ENCODE measurements around the gene TMEM238. TPM values are rescaled to one million over a fixed set of nuclear protein-coding genes. Genes with fewer than 3 reads are reported as not detected.
A peak's percentile ranks its signal among the peaks of the same experiment; 100 is the strongest.

TMEM238 gene
- total and polyA plus RNA-seq, 2 donors from 2014 or later = 8.1 to 24.3 TPM

- no peak for FAIRE-seq
- H3K27me3 ChIP-seq (ENCODE audit: control insufficient read depth, insufficient read depth, low read length) = peaks cover 15% of the 10 kb centered on the region
Measured at GRCh38 chr19:55352549-55353145, 31.4 kb downstream of the TMEM238 start.

DNA sequence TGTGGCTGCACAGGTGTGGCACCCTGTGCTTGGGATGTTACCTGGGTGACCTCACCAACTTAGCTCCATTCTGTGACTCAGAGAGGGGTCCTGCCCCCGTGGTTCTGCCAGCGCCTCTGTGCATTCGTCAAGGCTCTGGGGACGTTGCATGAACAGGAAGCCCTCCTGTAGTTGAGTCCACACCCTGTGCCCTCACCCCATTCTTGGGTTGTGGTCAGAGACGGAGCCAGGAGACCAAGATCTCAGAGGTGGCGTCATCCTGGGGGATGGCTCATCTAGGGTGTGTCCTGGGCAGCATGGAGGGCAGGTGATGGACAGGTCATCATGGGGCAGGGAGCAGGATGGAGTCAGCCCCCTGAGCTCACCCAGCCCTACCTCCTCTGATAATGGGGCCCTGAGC, 32.1 kb downstream of the TMEM238 start:
- Histone ChIP-seq H3K4me1 (ENCODE audit: control insufficient read depth in 2 of 3, insufficient read depth in 2 of 3, low read depth in 1 of 3, low read length in 3 of 3) (peaks cover 0 to 6% (median 0%) of the 10 kb centered on the region in 3 donors), H3K9ac (ENCODE audit: low read length in 3 of 3) (no peak overlapping the region), H3K27me3 (ENCODE audit: control insufficient read depth, insufficient read depth, low read length) (peaks cover 15% of the 10 kb centered on the region), H3K27ac (ENCODE audit: low read depth in 2 of 2, low read length in 2 of 2) (no peak overlapping the region), H3K9me3 (ENCODE audit: control insufficient read depth in 2 of 3, insufficient read depth in 1 of 3, low read length in 3 of 3) (no peaks in the 10 kb centered on the region), H3K4me3 (ENCODE audit: low read length in 3 of 3) (no peak overlapping the region), H3K36me3 (ENCODE audit: control insufficient read depth in 2 of 3, insufficient read depth in 3 of 3, low read length in 3 of 3) (no peaks in the 10 kb centered on the region)
- TF ChIP-seq, protein P1, sequence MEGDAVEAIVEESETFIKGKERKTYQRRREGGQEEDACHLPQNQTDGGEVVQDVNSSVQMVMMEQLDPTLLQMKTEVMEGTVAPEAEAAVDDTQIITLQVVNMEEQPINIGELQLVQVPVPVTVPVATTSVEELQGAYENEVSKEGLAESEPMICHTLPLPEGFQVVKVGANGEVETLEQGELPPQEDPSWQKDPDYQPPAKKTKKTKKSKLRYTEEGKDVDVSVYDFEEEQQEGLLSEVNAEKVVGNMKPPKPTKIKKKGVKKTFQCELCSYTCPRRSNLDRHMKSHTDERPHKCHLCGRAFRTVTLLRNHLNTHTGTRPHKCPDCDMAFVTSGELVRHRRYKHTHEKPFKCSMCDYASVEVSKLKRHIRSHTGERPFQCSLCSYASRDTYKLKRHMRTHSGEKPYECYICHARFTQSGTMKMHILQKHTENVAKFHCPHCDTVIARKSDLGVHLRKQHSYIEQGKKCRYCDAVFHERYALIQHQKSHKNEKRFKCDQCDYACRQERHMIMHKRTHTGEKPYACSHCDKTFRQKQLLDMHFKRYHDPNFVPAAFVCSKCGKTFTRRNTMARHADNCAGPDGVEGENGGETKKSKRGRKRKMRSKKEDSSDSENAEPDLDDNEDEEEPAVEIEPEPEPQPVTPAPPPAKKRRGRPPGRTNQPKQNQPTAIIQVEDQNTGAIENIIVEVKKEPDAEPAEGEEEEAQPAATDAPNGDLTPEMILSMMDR (IDR thresholded peaks at IDR 0.05; ENCODE audit: borderline replicate concordance, extremely low read depth, insufficient read depth) = no peak
- intact Hi-C loops (cut with DNase I) = no loop called here
- DNase-seq = peak in 1 of 5 donors; percentile 35
- FAIRE-seq = no peak

More at GRCh38 chr19:55352549-55353145, 31.4 kb downstream of the TMEM238 start:
- Histone ChIP-seq H3K4me3 (ENCODE audit: low read length in 3 of 3) (no peak overlapping the region), H3K27ac (ENCODE audit: low read depth in 2 of 2, low read length in 2 of 2) (no peak overlapping the region), H3K36me3 (ENCODE audit: control insufficient read depth in 2 of 3, insufficient read depth in 3 of 3, low read length in 3 of 3) (no peaks in the 10 kb centered on the region), H3K9ac (ENCODE audit: low read length in 3 of 3) (no peak overlapping the region), H3K9me3 (ENCODE audit: control insufficient read depth in 2 of 3, insufficient read depth in 1 of 3, low read length in 3 of 3) (no peaks in the 10 kb centered on the region), H3K4me1 (ENCODE audit: control insufficient read depth in 2 of 3, insufficient read depth in 2 of 3, low read depth in 1 of 3, low read length in 3 of 3) (peaks cover 0 to 6% (median 0%) of the 10 kb centered on the region in 3 donors)
- TF ChIP-seq, protein P1 (IDR thresholded peaks at IDR 0.05; ENCODE audit: borderline replicate concordance, extremely low read depth, insufficient read depth) = no peak
- intact Hi-C loops (cut with DNase I) = no loop called here
- no peak for DNase-seq

GRCh38 chr19:55350620-55351315, 33.3 kb downstream of the TMEM238 start:
- no peaks in the 10 kb centered on the region for H3K9me3 ChIP-seq (ENCODE audit: control insufficient read depth in 2 of 3, insufficient read depth in 1 of 3, low read length in 3 of 3)
- intact Hi-C loops (cut with DNase I) = no loop called here
- no peak overlapping the region for H3K4me3 ChIP-seq (ENCODE audit: low read length in 3 of 3)
- H3K4me1 ChIP-seq (ENCODE audit: control insufficient read depth in 2 of 3, insufficient read depth in 2 of 3, low read depth in 1 of 3, low read length in 3 of 3) = peaks cover 0 to 6% (median 0%) of the 10 kb centered on the region in 3 donors
- FAIRE-seq (no peak), DNase-seq (peak in 1 of 5 donors; percentile 31)
- TF ChIP-seq, protein P1 (IDR thresholded peaks at IDR 0.05; ENCODE audit: borderline replicate concordance, extremely low read depth, insufficient read depth) = no peak
- peaks cover 15% of the 10 kb centered on the region for H3K27me3 ChIP-seq (ENCODE audit: control insufficient read depth, insufficient read depth, low read length)
- no peak overlapping the region for H3K9ac ChIP-seq (ENCODE audit: low read length in 3 of 3)
- H3K27ac ChIP-seq (ENCODE audit: low read depth in 2 of 2, low read length in 2 of 2) = no peak overlapping the region
- no peaks in the 10 kb centered on the region for H3K36me3 ChIP-seq (ENCODE audit: control insufficient read depth in 2 of 3, insufficient read depth in 3 of 3, low read length in 3 of 3)

Measured in kidney (tissue), 14 donors.